Thymus (tissue), 11 donors: ENCODE measurements around the gene DIP2B. TPM values are rescaled to one million over a fixed set of nuclear protein-coding genes. Genes with fewer than 3 reads are reported as not detected.
"Not testable (repeated sequence)": the region's sequence is repeated elsewhere in the genome, so short reads cannot be mapped to it uniquely, and the experiment has no call there.

Experiments
- DNase-seq, 9 donors: peaks; one replicate each; pipeline ENCODE4 v3.0.0-alpha.2; 2013; ENCODE audit warnings: low spot score in 9 of 9, low read depth in 6 of 9, missing footprints in 1 of 9
- H3K27ac ChIP-seq, 2 donors: one replicate each; pipeline ENCODE4 v1.5.1; 2013; ENCODE audit warnings: control low read depth in 1 of 2, low read depth in 1 of 2, low read length in 1 of 2, mild to moderate bottlenecking in 1 of 2, moderate library complexity in 1 of 2
- H3K27me3 ChIP-seq, 2 donors: one replicate each; pipeline ENCODE4 v1.5.1; 2013; ENCODE audit warnings: low read length in 1 of 2; ENCODE audit not compliant: control insufficient read depth in 2 of 2, insufficient read depth in 1 of 2
- H3K36me3 ChIP-seq, 2 donors: one replicate each; pipeline ENCODE4 v1.5.1; 2013; ENCODE audit warnings: low read length in 1 of 2, mild to moderate bottlenecking in 1 of 2, moderate library complexity in 1 of 2; ENCODE audit not compliant: control insufficient read depth in 2 of 2, insufficient read depth in 2 of 2
- H3K4me1 ChIP-seq, 2 donors: one replicate each; pipeline ENCODE4 v1.5.1; 2013; ENCODE audit warnings: low read length in 2 of 2; ENCODE audit not compliant: control insufficient read depth in 2 of 2, insufficient read depth in 2 of 2
- H3K4me3 ChIP-seq, 2 donors: one replicate each; pipeline ENCODE4 v1.5.1; 2013; ENCODE audit warnings: low read length in 2 of 2, control low read depth in 1 of 2, mild to moderate bottlenecking in 1 of 2
- H3K9me3 ChIP-seq, 2 donors: one replicate each; pipeline ENCODE4 v1.5.1; 2013; ENCODE audit warnings: low read length in 1 of 2, mild to moderate bottlenecking in 1 of 2; ENCODE audit not compliant: control insufficient read depth in 2 of 2, insufficient read depth in 1 of 2
- WGBS: extraction: QIAGEN DNeasy Blood & Tissue Kit; methylation state at CpG from one replicate; pipeline ENCODE4 v1.1.7; 2013; 5-methylcytosine and 5-hydroxymethylcytosine counted together
- polyA plus RNA-seq: library from polyadenylated mRNA; stranded (reverse); fragments of 200-250 nt; gene quantifications from one replicate; pipeline ENCODE4 v1.2.3, GENCODE V29; 2013
- total RNA-seq: library from RNA; stranded (reverse); fragments of 120-200 nt; gene quantifications from one replicate; pipeline ENCODE4 v1.2.4, GENCODE V29; 2013
- donor health status: healthy.

DIP2B gene
- total and polyA plus RNA-seq, 2 donors, result 8.9 to 12.7 TPM

GRCh38 chr12:50768813-50769212, 264.0 kb downstream of the DIP2B start:
- H3K27ac ChIP-seq, DNase-seq: not testable (repeated sequence)
- 97% methylated on average over 2 of the region's 2 CpGs for WGBS

GRCh38 chr12:50771409-50771808, 266.6 kb downstream of the DIP2B start:
- WGBS, result 98% methylated on average over 5 of the region's 5 CpGs
- peaks cover 2 to 4% of the 10 kb centered on the region in 2 donors for H3K9me3 ChIP-seq
- peaks cover 13 to 17% of the 10 kb centered on the region in 2 donors for H3K36me3 ChIP-seq
- no peak overlapping the region for H3K27ac ChIP-seq
- no peak overlapping the region for H3K4me3 ChIP-seq
- no peak for DNase-seq
- H3K4me1 ChIP-seq, result peaks cover 0 to 3% of the 10 kb centered on the region in 2 donors
- no peaks in the 10 kb centered on the region for H3K27me3 ChIP-seq

More at GRCh38 chr12:50768813-50769212, 264.0 kb downstream of the DIP2B start:
- Histone ChIP-seq H3K4me1 (peaks cover 0 to 18% of the 10 kb centered on the region in 2 donors), H3K36me3 (peaks cover 13 to 17% of the 10 kb centered on the region in 2 donors)
- not testable (repeated sequence) for H3K9me3 ChIP-seq, H3K27me3 ChIP-seq, H3K4me3 ChIP-seq

- peaks cover 13 to 17% of the 10 kb centered on the region in 2 donors for H3K36me3 ChIP-seq
- H3K27me3 ChIP-seq, result no peaks in the 10 kb centered on the region
- WGBS, result 97% methylated on average over 5 of the region's 5 CpGs
- no peaks in the 10 kb centered on the region for H3K4me1 ChIP-seq
- H3K27ac ChIP-seq, result no peak overlapping the region
- H3K9me3 ChIP-seq, result peaks cover 2 to 4% of the 10 kb centered on the region in 2 donors
- no peak for DNase-seq
- H3K4me3 ChIP-seq, result no peak overlapping the region
Observed at GRCh38 chr12:50772470-50772869, 267.7 kb downstream of the DIP2B start.

GRCh38 chr12:50772877-50773276, 268.1 kb downstream of the DIP2B start:
- Histone ChIP-seq H3K4me3 (no peak overlapping the region), H3K27ac (no peak overlapping the region), H3K4me1 (no peaks in the 10 kb centered on the region), H3K36me3 (peaks cover 13 to 17% of the 10 kb centered on the region in 2 donors), H3K27me3 (no peaks in the 10 kb centered on the region), H3K9me3 (peaks cover 2 to 4% of the 10 kb centered on the region in 2 donors)
- WGBS, result 99% methylated on average over 2 of the region's 2 CpGs
- DNase-seq, result no peak

DNA sequence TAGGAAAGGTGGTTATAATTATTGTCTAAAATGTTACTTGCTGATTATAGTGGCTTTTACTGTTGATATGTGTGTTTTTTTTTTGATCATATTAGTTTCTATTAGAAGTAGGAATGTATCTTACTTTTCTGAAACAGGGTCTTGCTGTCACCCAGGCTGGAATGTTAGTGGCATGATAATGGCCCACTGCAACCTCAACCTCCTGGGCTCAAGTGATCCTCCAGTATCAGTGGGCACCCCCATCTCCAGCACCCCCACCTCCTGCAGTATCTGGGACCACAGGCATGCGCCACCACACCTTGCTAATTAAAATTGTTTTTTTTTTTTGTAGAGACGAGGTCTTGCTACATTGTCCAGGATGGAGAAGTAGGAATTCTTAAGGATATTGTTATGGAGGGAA, 270.5 kb downstream of the DIP2B start:
- peaks cover 10 to 17% of the 10 kb centered on the region in 2 donors for H3K36me3 ChIP-seq
- H3K27me3 ChIP-seq, result no peaks in the 10 kb centered on the region
- H3K9me3 ChIP-seq, result peaks cover 0 to 2% of the 10 kb centered on the region in 2 donors
- H3K27ac ChIP-seq, result no peak overlapping the region
- 99% methylated on average over 2 of the region's 2 CpGs for WGBS
- H3K4me3 ChIP-seq, result no peak overlapping the region
- no peak for DNase-seq
- no peaks in the 10 kb centered on the region for H3K4me1 ChIP-seq

DNA sequence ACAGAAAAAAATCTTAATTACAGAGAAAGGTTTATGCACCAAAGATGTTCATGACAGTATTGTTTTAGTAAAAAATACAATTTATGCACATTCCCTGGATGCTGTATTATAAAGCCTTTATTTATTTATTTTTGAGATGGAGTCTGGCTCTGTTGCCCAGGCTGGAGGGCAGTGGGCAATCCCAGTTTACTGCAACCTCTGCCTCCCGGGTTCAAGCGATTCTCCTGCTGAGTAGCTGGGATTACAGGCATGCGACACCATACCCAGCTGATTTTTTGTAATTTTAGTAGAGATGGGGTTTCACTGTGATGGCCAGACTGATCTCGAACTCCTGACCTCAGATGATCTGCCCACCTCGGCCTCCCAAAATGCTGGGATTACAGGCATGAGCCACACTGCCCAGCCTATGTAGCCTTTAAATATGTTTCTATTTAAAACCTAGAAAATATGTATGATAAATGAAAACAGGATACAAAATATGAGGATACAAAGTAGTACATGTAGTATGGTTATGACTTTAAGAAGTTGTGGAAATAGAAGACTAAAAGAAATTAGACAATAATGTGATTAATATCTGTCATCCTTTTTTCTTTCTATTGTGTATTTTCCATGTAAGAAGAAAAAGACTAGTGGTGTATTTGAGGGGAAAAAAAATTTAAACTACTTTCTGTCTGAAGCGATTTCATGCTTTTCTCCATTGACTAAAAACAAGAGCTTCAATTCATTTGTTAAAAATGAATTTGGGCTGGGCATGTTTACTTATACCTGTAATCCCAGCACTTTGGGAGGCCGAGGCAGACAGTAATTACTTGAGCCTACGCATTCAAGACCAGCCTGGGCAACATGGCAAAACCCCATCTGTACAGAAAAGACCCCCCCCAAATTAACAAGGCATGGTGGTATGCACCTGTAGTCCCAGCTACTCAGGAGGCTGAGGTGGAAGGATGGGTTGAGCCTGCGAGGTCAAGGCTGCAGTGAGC, 272.3 kb downstream of the DIP2B start:
- Histone ChIP-seq H3K4me3 (no peak overlapping the region), H3K27ac (no peak overlapping the region), H3K9me3 (peaks cover 0 to 2% of the 10 kb centered on the region in 2 donors), H3K4me1 (no peaks in the 10 kb centered on the region), H3K27me3 (no peaks in the 10 kb centered on the region), H3K36me3 (peaks cover 7 to 12% of the 10 kb centered on the region in 2 donors)
- WGBS, result 97% methylated on average over 9 of the region's 9 CpGs
- DNase-seq, result no peak

- H3K9me3 ChIP-seq, result no peaks in the 10 kb centered on the region
Observed at GRCh38 chr12:50778663-50779590, 274.1 kb downstream of the DIP2B start.

DNA sequence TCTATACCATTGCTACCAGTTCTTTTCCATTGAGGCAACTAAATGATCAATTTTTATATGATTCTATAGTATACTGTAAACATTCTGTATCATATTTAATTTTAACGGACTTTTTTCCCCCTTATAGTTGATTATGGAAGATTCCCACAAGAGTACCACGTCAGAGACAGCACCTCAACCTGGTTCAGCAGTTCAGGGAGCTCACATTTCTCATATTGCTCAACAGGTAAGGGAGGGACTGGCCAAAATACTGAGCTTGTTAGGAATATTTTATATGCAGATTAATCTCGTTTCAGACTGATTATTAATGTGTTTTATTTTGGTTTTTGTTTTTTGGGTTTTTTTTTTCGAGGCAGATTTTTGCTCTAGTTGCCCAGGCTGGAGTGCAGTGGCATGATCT, 275.2 kb downstream of the DIP2B start:
- Histone ChIP-seq H3K4me3 (no peak overlapping the region), H3K36me3 (peaks cover 5 to 9% of the 10 kb centered on the region in 2 donors), H3K9me3 (no peaks in the 10 kb centered on the region), H3K4me1 (peaks cover 0 to 5% of the 10 kb centered on the region in 2 donors), H3K27me3 (no peaks in the 10 kb centered on the region), H3K27ac (no peak overlapping the region)
- WGBS, result 96% methylated on average over 4 of the region's 4 CpGs
- no peak for DNase-seq

More at GRCh38 chr12:50778663-50779590, 274.1 kb downstream of the DIP2B start:
- no peaks in the 10 kb centered on the region for H3K27me3 ChIP-seq
- 98% methylated on average over 8 of the region's 8 CpGs for WGBS
- peaks cover 5 to 9% of the 10 kb centered on the region in 2 donors for H3K36me3 ChIP-seq
- no peak overlapping the region for H3K4me3 ChIP-seq
- no peak overlapping the region for H3K27ac ChIP-seq
- H3K4me1 ChIP-seq, result no peaks in the 10 kb centered on the region
- DNase-seq, result no peak
